ENCODE results near the gene ZFP64.

GRCh38 chr20:52152921-52153320 lies 38.7 kb downstream of the ZFP64 start:
- TF ChIP-seq POLR2AphosphoS5 (IDR thresholded peaks at IDR 0.05; ENCODE audit: low read depth, low read length) (no peak), FOXP2 (optimal IDR thresholded peaks at IDR 0.05; ENCODE audit: borderline replicate concordance, extremely low read depth, extremely low read length, insufficient read depth) (no peak), SIN3A (IDR thresholded peaks at IDR 0.05; ENCODE audit: borderline replicate concordance, insufficient read depth, low read length) (no peak)

Measured in PFSK-1 (cell line).